Motor neuron (in vitro differentiated cells): ENCODE data around the gene TEPSIN. TPM values are rescaled to one million over a fixed set of nuclear protein-coding genes. Genes with fewer than 3 reads are reported as not detected.

Experiments
- ATAC-seq, 8 experiments: fragments of 200-7000 bp; cut with Tn5 transposase; replicated peaks in 6 of 8; 2 replicates each; pipeline ENCODE4 v1.8.0; 2021; ENCODE audit warnings: mild to moderate bottlenecking in 8 of 8, moderate library complexity in 8 of 8
- H3K27ac ChIP-seq, 2 donors: fragments of 250-450 bp; sonication (Bioruptor Pico); 2 replicates each; pipeline ENCODE4 v1.9.0; 2021; ENCODE audit warnings: antibody characterized with exemption in 2 of 2, mild to moderate bottlenecking in 2 of 2, moderate library complexity in 1 of 2
- H3K4me1 ChIP-seq, 2 donors: fragments of 250-450 bp; sonication (Bioruptor Pico); replicated peaks in 1 of 2; 2 replicates each; pipeline ENCODE4 v1.6.1; 2021; ENCODE audit warnings: antibody characterized with exemption in 2 of 2, mild to moderate bottlenecking in 2 of 2, moderate library complexity in 1 of 2
- H3K4me3 ChIP-seq, 5 donors: fragments of 250-450 bp; sonication (Bioruptor Pico); 2 replicates each; pipeline ENCODE4 v1.9.0; 2021; ENCODE audit warnings: antibody characterized with exemption in 5 of 5, mild to moderate bottlenecking in 5 of 5, moderate library complexity in 4 of 5
- WGBS, 10 experiments: fragments of 450-650 bp; shearing (Covaris generic); methylation state at CpG; one replicate each; pipeline ENCODE4 v1.0.0; 2022; 5-methylcytosine and 5-hydroxymethylcytosine counted together
- in situ Hi-C, 9 experiments: fragments of 400-800 bp; cut with MboI; loops; one replicate each; pipeline ENCODE4 v1.15.0; 2021; ENCODE audit warnings: low sequenced_read_pairs in 9 of 9, low pct_unique_long_range_greater_than_20kb in 2 of 9; ENCODE audit not compliant: unreplicated experiment in 9 of 9
- total RNA-seq, 8 experiments: library from RNA; unstranded; fragments of 300-600 nt; gene quantifications; 2 replicates each; pipeline versions ENCODE4 v1.2.3 to v1.2.4, GENCODE V29; 2022

The TEPSIN gene
- total RNA-seq, 8 experiments from 2014 or later, result 5.9 to 36.0 (median 10.6) TPM

DNA sequence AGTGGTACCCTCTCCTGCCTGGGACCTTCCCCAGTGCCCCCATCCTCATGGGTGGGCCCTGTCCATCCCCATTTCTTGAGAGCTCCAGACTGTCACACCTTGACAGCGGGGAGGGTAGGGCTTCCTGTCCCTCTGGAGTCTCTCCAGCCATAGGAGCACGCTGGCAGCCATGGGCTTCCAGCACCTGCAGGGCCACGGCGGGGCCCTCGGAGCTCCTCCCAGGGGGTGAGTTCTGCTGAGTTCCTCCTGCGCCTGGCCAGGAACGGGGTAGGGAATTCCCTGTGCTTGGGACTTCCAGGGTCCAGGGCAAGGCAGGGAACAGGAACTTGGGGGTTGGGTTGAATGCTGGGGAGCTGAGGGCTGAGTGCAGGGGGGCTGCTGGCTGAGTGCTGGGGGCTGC is 49.8 kb downstream of the TEPSIN start:
- no peaks in the 10 kb centered on the region for H3K4me1 ChIP-seq
- 100% methylated on average over 1 to 3 of the region's 7 CpGs; no CpG with 5 or more reads in 7 of the 10 experiments for WGBS, 10 experiments
- in situ Hi-C loops, result no loop called here
- no peak overlapping the region for H3K27ac ChIP-seq
- ATAC-seq, result no peak
- no peak overlapping the region for H3K4me3 ChIP-seq

DNA sequence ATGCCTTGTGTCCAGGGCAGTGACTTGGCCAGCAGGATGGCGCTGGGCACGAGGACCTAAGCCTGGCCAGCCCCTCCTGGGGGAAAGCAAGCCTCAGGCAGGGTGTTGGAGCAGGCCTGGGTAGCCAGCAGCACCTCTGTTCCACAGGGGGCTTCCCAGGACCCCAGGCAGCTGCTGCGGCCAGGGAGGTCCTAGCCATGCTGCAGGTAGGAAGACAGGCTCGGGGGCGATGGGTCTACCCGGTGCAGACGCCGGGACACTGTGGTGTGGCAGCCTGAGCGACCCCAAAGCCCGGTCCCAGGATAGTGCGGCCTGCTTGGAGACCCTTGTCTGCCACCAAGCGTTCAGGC is 50.4 kb downstream of the TEPSIN start:
- Histone ChIP-seq H3K27ac (no peak overlapping the region), H3K4me1 (no peaks in the 10 kb centered on the region), H3K4me3 (no peak overlapping the region)
- in situ Hi-C loops, result no loop called here
- no peak for ATAC-seq
- 90 to 100% (median 93%) methylated on average over 2 to 5 of the region's 12 CpGs; no CpG with 5 or more reads in 6 of the 10 experiments for WGBS, 10 experiments

- 50 to 100% (median 70%) methylated on average over 1 to 4 of the region's 26 CpGs; no CpG with 5 or more reads in 6 of the 10 experiments for WGBS, 10 experiments
- Histone ChIP-seq H3K4me3 (no peak overlapping the region), H3K4me1 (no peaks in the 10 kb centered on the region), H3K27ac (no peak overlapping the region)
- in situ Hi-C loops, result no loop called here
- peak in 1 of 8 experiments; percentile 3 for ATAC-seq
Observed at GRCh38 chr17:81187586-81188490, 51.0 kb downstream of the TEPSIN start.

GRCh38 chr17:81187120-81187519 is 51.7 kb downstream of the TEPSIN start:
- no peak overlapping the region for H3K27ac ChIP-seq
- in situ Hi-C loops, result no loop called here
- no peaks in the 10 kb centered on the region for H3K4me1 ChIP-seq
- WGBS, 10 experiments, result 66 to 92% (median 87%) methylated on average over 2 to 7 of the region's 11 CpGs; no CpG with 5 or more reads in 1 of the 10 experiments
- no peak for ATAC-seq
- H3K4me3 ChIP-seq, result no peak overlapping the region

GRCh38 chr17:81186203-81186602 is 52.7 kb downstream of the TEPSIN start:
- in situ Hi-C loops, result no loop called here
- ATAC-seq, result no peak
- Histone ChIP-seq H3K4me1 (no peaks in the 10 kb centered on the region), H3K27ac (no peak overlapping the region), H3K4me3 (no peak overlapping the region)
- WGBS, 10 experiments, result no CpG with 5 or more reads among the region's 7 CpGs

DNA sequence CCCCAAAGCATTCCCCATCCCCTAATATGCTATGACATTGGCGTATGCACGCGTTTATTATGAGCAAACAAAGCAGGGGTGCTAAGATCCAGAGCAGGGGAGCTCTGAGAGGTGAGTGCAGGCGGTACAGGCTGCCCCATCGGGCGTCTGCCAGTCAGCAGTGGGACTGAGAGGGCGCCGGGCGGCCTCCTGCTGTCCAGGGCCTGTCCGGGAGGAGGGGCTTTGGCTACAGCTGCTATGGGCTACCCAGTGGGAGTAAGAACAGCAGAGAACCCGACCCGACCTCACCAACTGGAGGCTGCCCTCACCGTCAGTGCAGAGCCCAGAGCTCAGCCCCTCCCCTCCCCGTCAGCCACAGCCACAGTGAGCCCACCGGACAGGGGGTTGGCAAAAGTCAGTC is 54.3 kb downstream of the TEPSIN start:
- in situ Hi-C loops, result no loop called here
- 45 to 100% (median 59%) methylated on average over 1 to 10 of the region's 15 CpGs; no CpG with 5 or more reads in 6 of the 10 experiments for WGBS, 10 experiments
- ATAC-seq, result peak in 6 of 8 experiments; percentile 23 to 63 (median 34)
- no peak overlapping the region for H3K27ac ChIP-seq
- no peak overlapping the region for H3K4me3 ChIP-seq
- H3K4me1 ChIP-seq, result peaks cover 0 to 5% of the 10 kb centered on the region in 2 donors

DNA sequence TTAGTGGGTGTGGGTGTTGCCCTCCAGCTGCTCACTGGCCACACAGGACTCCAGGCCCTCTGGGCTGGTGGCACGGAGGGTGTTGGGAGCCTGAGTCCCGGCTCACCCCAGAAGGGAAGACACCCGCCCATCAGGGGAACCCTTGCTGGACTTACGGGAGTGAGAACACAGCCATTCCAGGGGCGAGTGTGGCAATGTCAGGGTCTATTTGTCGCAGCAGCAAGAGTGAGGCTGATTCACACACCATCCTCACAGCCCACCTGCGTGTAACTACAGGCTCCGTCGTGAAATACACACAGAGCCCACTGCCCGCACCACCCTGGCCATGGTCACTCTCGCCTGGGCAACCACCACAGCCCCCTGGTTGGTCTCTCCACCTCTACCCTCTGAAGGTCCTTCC is 55.0 kb downstream of the TEPSIN start:
- 76 to 92% (median 87%) methylated on average over 1 to 4 of the region's 11 CpGs; no CpG with 5 or more reads in 6 of the 10 experiments for WGBS, 10 experiments
- Histone ChIP-seq H3K4me1 (peaks cover 3 to 6% of the 10 kb centered on the region in 2 donors), H3K27ac (no peak overlapping the region), H3K4me3 (no peak overlapping the region)
- no peak for ATAC-seq
- in situ Hi-C loops, result no loop called here

DNA sequence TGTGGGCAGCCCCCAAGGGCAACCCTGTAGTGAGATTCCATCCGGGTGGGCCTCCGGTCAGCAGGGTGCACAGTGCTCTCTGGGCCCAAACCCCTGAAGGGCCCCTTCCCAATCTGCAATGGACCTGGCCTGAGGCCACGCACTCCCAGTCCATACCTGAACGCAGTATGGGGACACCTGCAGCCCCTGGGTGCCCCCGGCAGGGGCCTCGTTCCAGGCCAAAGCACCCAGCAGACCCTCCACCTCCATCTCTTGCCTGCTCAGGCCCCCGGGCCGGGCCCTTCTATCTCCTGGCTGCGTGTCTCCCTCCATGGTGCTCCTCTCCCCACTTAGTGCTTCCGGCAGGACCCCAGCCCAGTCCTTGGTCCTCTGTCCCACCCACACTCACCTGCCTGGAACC is 55.5 kb downstream of the TEPSIN start:
- no peak overlapping the region for H3K4me3 ChIP-seq
- in situ Hi-C loops, result no loop called here
- WGBS, 10 experiments, result 100% methylated on average over 2 of the region's 10 CpGs; no CpG with 5 or more reads in 9 of the 10 experiments
- H3K4me1 ChIP-seq, result peaks cover 3 to 6% of the 10 kb centered on the region in 2 donors
- no peak overlapping the region for H3K27ac ChIP-seq
- ATAC-seq, result no peak

- in situ Hi-C loops, result no loop called here
- WGBS, 10 experiments, result 40 to 81% (median 74%) methylated on average over 1 to 4 of the region's 5 CpGs; no CpG with 5 or more reads in 3 of the 10 experiments
- no peak for ATAC-seq
Observed at GRCh38 chr17:81182596-81182995, 56.3 kb downstream of the TEPSIN start.

DNA sequence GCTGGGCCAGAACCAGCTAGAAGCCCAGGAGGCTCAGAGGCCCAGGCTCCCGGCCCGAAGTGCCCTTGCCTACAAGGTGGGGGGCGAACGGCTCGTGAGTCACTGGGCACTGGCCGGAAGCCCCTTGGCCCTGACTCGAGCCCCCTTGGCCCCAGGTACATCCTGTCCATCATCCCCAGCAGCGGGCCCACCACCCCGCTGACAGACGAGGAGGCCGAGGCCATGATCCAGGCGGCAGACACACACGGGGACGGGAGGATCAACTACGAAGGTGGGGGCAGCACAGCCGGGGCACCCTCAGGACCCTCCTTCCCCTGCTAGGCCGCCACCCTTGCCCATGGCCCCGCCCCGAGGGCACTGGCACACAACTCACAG is 57.1 kb downstream of the TEPSIN start:
- WGBS, 10 experiments, result no CpG with 5 or more reads among the region's 19 CpGs
- Histone ChIP-seq H3K27ac (no peak overlapping the region), H3K4me1 (peaks cover 3 to 6% of the 10 kb centered on the region in 2 donors), H3K4me3 (no peak overlapping the region)
- ATAC-seq, result no peak
- in situ Hi-C loops, result no loop called here

More at GRCh38 chr17:81182596-81182995, 56.3 kb downstream of the TEPSIN start:
- H3K4me1 ChIP-seq, result peaks cover 3 to 6% of the 10 kb centered on the region in 2 donors
- H3K27ac ChIP-seq, result no peak overlapping the region
- no peak overlapping the region for H3K4me3 ChIP-seq

DNA sequence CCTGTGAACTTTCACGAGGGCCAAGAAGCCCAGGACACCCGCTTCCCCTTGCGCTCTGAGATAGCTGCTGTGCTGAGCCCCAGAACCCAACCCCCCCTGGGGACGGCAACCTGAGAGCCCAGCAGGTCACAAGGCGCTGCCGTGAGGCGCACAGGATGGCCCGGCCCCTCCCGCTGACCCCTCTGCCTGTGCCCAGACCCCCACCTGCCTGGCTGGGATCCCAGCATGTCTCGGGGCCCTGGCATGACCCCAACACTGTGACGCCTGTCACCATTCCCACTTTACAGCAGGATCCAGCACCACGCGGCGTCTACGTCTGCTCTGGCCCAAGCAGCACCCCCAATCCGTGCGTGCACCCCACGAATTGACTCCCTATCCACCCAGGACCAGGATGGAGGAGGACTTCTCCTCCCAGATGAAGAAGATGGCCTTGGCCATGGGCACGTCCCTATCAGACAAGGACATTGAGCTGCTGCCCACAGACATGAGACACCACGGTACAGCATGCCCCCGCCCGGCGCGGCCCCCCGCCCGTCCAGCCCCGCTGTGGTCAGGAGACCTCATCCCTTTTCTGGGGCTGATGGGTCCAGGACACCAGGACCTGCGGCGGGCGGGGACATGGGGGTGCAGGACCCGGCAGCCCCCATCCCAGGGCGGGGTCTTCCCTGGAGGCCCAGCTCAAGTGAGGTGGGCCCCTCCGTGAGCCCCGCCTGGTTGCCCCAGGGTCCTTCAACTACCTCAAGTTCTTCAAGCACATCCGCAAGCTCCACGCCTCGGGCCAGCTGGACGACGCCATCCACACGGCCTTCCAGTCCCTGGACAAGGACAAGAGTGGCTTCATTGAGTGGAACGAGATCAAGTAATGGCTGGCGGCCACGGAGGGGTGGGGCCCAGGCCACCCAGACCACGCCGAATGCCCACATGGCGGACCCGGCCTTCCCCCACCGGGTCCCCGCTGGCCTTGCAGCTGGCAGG is 57.7 kb downstream of the TEPSIN start:
- Histone ChIP-seq H3K4me1 (peaks cover 3 to 6% of the 10 kb centered on the region in 2 donors), H3K4me3 (no peak overlapping the region), H3K27ac (no peak overlapping the region)
- no CpG with 5 or more reads among the region's 49 CpGs for WGBS, 10 experiments
- in situ Hi-C loops, result no loop called here
- peak in 1 of 8 experiments; percentile 5 for ATAC-seq

- peak in 2 of 8 experiments; percentile 4 to 10 for ATAC-seq
- peaks cover 3 to 6% of the 10 kb centered on the region in 2 donors for H3K4me1 ChIP-seq
- no peak overlapping the region for H3K27ac ChIP-seq
- in situ Hi-C loops, result no loop called here
- WGBS, 10 experiments, result 50 to 100% (median 68%) methylated on average over 2 to 6 of the region's 12 CpGs; no CpG with 5 or more reads in 5 of the 10 experiments
- no peak overlapping the region for H3K4me3 ChIP-seq
Observed at GRCh38 chr17:81179861-81180260, 59.0 kb downstream of the TEPSIN start.

GRCh38 chr17:81179220-81179619 is 59.6 kb downstream of the TEPSIN start:
- no CpG with 5 or more reads among the region's 9 CpGs for WGBS, 10 experiments
- no peak overlapping the region for H3K27ac ChIP-seq
- in situ Hi-C loops, result no loop called here
- H3K4me1 ChIP-seq, result peaks cover 3 to 6% of the 10 kb centered on the region in 2 donors
- H3K4me3 ChIP-seq, result no peak overlapping the region
- ATAC-seq, result peak in 4 of 8 experiments; percentile 35 to 41 (median 36)
